Nephron progenitor cell (in vitro differentiated cells): Measurements from ENCODE around the gene SPRR1B.

Source experiments
- DNase-seq: peaks from one replicate; pipeline ENCODE4 v3.0.0; 2021
- H3K27ac Mint-ChIP-seq: 2 replicates; pipeline ENCODE4 v1.8.0; 2021; ENCODE audit warnings: mild to moderate bottlenecking, moderate library complexity, mixed read lengths
- H3K27me3 Mint-ChIP-seq: 2 replicates; pipeline ENCODE4 v1.8.0; 2021; ENCODE audit warnings: mild to moderate bottlenecking, low read depth, mixed read lengths; ENCODE audit not compliant: poor library complexity
- H3K36me3 Mint-ChIP-seq: 2 replicates; pipeline ENCODE4 v1.8.0; 2021; ENCODE audit warnings: low read depth, mixed read lengths
- H3K4me1 Mint-ChIP-seq: 2 replicates; pipeline ENCODE4 v1.8.0; 2021; ENCODE audit warnings: mixed read lengths
- H3K4me3 Mint-ChIP-seq: 2 replicates; pipeline ENCODE4 v1.8.0; 2021; ENCODE audit warnings: mild to moderate bottlenecking, moderate library complexity, mixed read lengths
- H3K9me3 Mint-ChIP-seq: 2 replicates; pipeline ENCODE4 v1.8.0; 2021; ENCODE audit warnings: mild to moderate bottlenecking, moderate library complexity, mixed read lengths
- TF ChIP-seq, protein P1 (sequence below): fragments of 200-600 bp; sonication (generic); IDR thresholded peaks from 2 replicates; pipeline ENCODE4 v1.5.0; 2021; ENCODE audit warnings: antibody characterized with exemption

Gene SPRR1B

DNA sequence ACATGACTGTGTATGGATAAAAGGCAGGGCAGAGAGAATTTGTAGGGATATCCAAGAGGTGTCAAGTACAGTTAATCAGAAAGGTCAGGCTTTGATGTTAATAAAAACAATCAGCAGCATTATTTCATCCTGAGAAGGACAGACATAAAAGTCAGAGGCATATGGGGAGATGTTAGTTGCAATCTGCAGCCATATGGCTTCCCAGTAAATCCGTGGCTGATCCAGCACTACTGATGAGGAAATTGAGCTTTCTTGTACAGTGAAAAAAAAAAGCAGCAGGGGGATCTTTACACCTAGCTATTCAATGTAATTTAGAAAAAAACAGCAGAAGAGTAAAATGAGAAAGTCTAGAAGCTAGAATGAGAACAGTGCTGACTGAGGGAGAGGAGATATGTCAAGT lies 2.2 kb upstream of the SPRR1B start:
- Mint-ChIP-seq H3K9me3 (peaks cover 10% of the 10 kb centered on the region), H3K36me3 (no peaks in the 10 kb centered on the region), H3K4me3 (no peak overlapping the region), H3K27ac (no peak overlapping the region), H3K4me1 (no peaks in the 10 kb centered on the region), H3K27me3 (no peaks in the 10 kb centered on the region)
- TF ChIP-seq, protein P1, sequence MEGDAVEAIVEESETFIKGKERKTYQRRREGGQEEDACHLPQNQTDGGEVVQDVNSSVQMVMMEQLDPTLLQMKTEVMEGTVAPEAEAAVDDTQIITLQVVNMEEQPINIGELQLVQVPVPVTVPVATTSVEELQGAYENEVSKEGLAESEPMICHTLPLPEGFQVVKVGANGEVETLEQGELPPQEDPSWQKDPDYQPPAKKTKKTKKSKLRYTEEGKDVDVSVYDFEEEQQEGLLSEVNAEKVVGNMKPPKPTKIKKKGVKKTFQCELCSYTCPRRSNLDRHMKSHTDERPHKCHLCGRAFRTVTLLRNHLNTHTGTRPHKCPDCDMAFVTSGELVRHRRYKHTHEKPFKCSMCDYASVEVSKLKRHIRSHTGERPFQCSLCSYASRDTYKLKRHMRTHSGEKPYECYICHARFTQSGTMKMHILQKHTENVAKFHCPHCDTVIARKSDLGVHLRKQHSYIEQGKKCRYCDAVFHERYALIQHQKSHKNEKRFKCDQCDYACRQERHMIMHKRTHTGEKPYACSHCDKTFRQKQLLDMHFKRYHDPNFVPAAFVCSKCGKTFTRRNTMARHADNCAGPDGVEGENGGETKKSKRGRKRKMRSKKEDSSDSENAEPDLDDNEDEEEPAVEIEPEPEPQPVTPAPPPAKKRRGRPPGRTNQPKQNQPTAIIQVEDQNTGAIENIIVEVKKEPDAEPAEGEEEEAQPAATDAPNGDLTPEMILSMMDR, result no peak
- DNase-seq, result no peak

DNA sequence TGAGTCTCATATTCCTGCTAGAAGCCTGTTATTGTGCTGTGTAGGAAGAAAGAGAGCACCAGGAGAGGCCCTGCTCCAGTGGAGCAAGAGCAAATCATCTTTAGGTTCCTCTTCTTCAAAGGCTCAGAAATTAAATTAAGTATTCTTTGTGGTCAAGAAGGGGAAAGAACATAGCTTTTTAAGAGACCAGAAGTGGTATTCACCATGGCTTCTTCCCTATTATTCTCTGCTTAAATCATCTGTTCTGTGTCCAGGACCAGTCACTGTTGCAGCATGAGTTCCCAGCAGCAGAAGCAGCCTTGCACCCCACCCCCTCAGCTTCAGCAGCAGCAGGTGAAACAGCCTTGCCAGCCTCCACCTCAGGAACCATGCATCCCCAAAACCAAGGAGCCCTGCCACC lies 1.1 kb downstream of the SPRR1B start:
- TF ChIP-seq, protein P1, result no peak
- Mint-ChIP-seq H3K9me3 (peaks cover 10% of the 10 kb centered on the region), H3K4me1 (no peaks in the 10 kb centered on the region), H3K27ac (no peak overlapping the region), H3K36me3 (no peaks in the 10 kb centered on the region), H3K27me3 (peaks cover 7% of the 10 kb centered on the region), H3K4me3 (no peak overlapping the region)
- DNase-seq, result no peak

DNA sequence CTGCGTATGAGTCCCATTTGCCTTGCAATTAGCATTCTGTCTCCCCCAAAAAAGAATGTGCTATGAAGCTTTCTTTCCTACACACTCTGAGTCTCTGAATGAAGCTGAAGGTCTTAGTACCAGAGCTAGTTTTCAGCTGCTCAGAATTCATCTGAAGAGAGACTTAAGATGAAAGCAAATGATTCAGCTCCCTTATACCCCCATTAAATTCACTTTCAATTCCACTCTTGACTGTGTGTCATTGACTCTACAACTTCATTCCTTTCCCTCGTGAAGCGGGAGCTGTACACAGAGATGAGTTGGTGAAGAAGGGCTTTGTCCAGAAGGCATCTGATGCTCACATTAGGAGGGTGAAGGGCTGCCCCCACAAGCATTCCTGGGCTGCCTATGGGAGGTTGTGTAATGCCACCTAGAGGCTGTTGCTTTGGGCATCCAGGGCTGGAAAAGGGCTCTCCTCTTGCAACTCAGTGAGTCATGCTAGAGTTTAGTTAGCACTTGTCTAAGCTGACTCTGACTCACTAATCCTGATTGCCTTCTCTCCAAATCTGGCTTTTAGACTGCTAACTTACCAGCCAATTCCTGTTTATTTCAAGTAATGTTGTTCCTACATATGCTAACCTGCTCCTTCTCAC lies 1.8 kb downstream of the SPRR1B start:
- H3K4me1 Mint-ChIP-seq, result no peaks in the 10 kb centered on the region
- H3K27ac Mint-ChIP-seq, result no peak overlapping the region
- H3K9me3 Mint-ChIP-seq, result peaks cover 15% of the 10 kb centered on the region

DNA sequence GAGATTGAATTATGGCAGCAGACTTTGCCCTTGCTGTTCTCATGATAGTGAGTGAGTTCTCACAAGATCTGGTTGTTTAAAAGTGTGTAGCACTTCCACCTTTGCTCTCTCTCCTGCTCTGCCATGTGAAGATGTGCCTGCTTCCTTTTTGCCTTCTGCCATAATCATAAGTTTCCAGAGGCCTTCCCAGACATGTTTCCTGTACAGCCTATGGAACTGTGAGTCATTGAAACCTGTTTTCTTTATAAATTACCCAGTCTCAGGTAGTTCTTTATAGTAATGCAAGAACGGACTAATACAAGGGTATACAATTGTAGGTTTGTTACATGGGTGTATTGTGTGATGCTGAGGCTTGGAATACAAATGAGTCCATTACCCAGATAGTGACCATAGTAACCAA lies 4.2 kb downstream of the SPRR1B start:
- Mint-ChIP-seq H3K4me1 (no peaks in the 10 kb centered on the region), H3K36me3 (no peaks in the 10 kb centered on the region), H3K4me3 (no peak overlapping the region), H3K9me3 (peaks cover 9% of the 10 kb centered on the region), H3K27ac (no peak overlapping the region), H3K27me3 (peaks cover 7% of the 10 kb centered on the region)
- TF ChIP-seq, protein P1, result no peak
- no peak for DNase-seq

More for the DNA sequence above, 1.8 kb downstream of the SPRR1B start:
- no peak overlapping the region for H3K4me3 Mint-ChIP-seq
- H3K36me3 Mint-ChIP-seq, result no peaks in the 10 kb centered on the region
- TF ChIP-seq, protein P1, result no peak
- DNase-seq, result peak; percentile 30
- peaks cover 7% of the 10 kb centered on the region for H3K27me3 Mint-ChIP-seq

DNA sequence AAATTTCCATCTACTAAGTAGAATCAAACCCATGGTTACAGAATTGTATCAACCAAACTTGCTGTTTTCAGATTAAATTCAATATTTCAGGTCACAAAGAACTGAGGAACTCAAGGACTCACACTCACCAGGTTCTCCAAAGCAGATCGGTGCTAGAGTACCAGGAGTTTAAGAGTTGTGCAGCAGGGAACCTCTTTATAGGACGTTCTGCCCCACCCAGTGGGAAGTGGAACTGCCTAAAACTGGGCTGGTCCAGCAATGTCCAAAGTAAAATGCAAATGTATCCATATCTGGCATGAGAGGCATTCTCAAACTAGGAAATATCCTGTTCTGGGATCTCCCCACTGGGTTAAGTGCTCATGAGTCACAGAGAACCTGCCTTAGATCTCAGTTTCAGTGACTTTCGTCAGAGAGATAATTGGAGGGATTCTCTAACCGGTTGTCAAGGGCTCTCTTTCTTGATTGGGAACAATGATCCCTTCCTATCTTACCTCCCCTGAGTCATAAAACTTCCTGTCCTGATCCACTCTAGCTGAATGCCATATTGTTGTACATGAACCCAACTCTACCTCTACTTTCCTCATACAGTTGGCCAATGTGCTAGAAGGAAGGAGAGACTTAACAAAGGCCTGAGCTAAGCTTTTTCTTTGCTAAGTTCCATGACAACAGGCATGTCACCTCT lies 10.1 kb downstream of the SPRR1B start, which contains the start of gene SPRR2D:
SPRR2D (minus strand) TSS at position 171 of the 682 bp plus-strand sequence. CDS start 774 bp downstream, outside the sequence.
- peaks cover 4% of the 10 kb centered on the region for H3K27me3 Mint-ChIP-seq
- TF ChIP-seq, protein P1, result no peak

More for the DNA sequence above, 10.1 kb downstream of the SPRR1B start, which contains the start of gene SPRR2D:
- no peak for DNase-seq
- Mint-ChIP-seq H3K4me1 (no peaks in the 10 kb centered on the region), H3K9me3 (peaks cover 10% of the 10 kb centered on the region), H3K36me3 (no peaks in the 10 kb centered on the region), H3K27ac (no peak within 1 kb of the TSS), H3K4me3 (no peak within 1 kb of the TSS)
